ENCODE results near the gene PPM1B.

DNA sequence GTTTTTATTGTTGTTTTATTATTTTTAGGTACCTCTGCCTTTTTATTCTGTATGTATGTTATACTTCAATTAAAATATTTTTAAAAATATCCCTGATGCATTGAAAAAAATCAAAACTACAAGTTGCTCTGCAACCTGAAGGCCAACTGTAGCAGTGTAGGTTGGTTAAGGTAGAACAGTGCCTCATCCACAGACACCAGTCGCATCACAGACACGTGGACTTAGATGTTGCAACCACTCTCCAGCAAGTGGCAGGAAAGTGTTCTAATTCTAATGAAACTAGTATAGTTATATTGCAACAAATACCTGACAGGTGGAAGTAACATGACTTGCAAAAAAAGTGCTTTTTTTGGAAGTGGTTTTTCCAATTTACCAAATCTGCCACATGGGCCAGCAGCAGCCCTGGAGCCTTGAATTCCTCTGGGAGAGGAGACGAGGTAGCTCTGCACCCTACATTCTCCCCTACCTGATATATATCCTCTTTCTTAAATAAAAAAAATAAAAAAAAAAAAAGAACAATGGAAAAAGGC is 78.2 kb downstream of the PPM1B start:
- TF ChIP-seq POLR2A (IDR thresholded peaks at IDR 0.05; ENCODE audit: low read depth, low read length) (no peak), POLR2AphosphoS5 (IDR thresholded peaks at IDR 0.05; ENCODE audit: low read depth, low read length) (no peak), SPI1 (IDR thresholded peaks at IDR 0.05; ENCODE audit: low read depth, low read length) (no peak)
